OCI-LY3 (cell line): Measurements from ENCODE around the gene KIF27.

Source experiments
- H2AFZ ChIP-seq: fragments of 200-600, 300-600 bp; shearing (Covaris generic); 2 replicates; pipeline ENCODE4 v1.6.0; 2014; ENCODE audit warnings: antibody characterized with exemption, low read depth, low read length
- H3K27ac ChIP-seq: fragments of 200-600, 300-600 bp; sonication (generic); 2 replicates; pipeline ENCODE4 v1.5.1; 2014; ENCODE audit warnings: mild to moderate bottlenecking, low read length, moderate library complexity, mixed read lengths
- H3K27me3 ChIP-seq: fragments of 200-600, 300-600 bp; sonication (generic); 2 replicates; pipeline ENCODE4 v1.6.1; 2014; ENCODE audit warnings: low read depth, low read length, mixed read lengths
- H3K36me3 ChIP-seq: fragments of 200-600, 300-600 bp; sonication (generic); replicated peaks from 2 replicates; pipeline ENCODE3; 2014; ENCODE audit warnings: low read depth, low read length, mixed read lengths
- H3K4me1 ChIP-seq: fragments of 300-600, 200-600 bp; sonication (generic); 2 replicates; pipeline ENCODE4 v1.6.1; 2014; ENCODE audit warnings: low read length, mixed read lengths
- H3K4me2 ChIP-seq: fragments of 200-600, 300-600 bp; sonication (generic); 2 replicates; pipeline ENCODE4 v1.6.1; 2014; ENCODE audit warnings: low read length, mixed read lengths
- H3K4me3 ChIP-seq: fragments of 300-600, 200-600 bp; sonication (generic); 2 replicates; pipeline ENCODE4 v1.5.1; 2014; ENCODE audit warnings: antibody characterized with exemption, mild to moderate bottlenecking, low read length, moderate library complexity
- H3K79me2 ChIP-seq: fragments of 300-600, 200-600 bp; shearing (Covaris generic); 2 replicates; pipeline ENCODE4 v1.6.1; 2014; ENCODE audit warnings: mild to moderate bottlenecking, low read length, mixed read lengths
- H3K9ac ChIP-seq: fragments of 300-600, 200-600 bp; shearing (Covaris generic); 2 replicates; pipeline ENCODE4 v1.6.0; 2014; ENCODE audit warnings: mild to moderate bottlenecking, low read length, moderate library complexity
- H3K9me3 ChIP-seq: fragments of 200-600, 300-600 bp; shearing (Covaris generic); 2 replicates; pipeline ENCODE4 v1.6.1; 2014; ENCODE audit warnings: low read length, mixed read lengths; ENCODE audit not compliant: insufficient read depth
- H4K20me1 ChIP-seq: fragments of 200-600, 300-600 bp; sonication (generic); 2 replicates; pipeline ENCODE4 v1.6.1; 2016; ENCODE audit warnings: low read length, mixed read lengths; ENCODE audit not compliant: insufficient read depth
- EZH2phosphoT487 ChIP-seq: fragments of 200-600 bp; shearing (Covaris generic); IDR thresholded peaks from 2 replicates; pipeline ENCODE4 v1.6.1; 2018; ENCODE audit warnings: antibody characterized with exemption, mixed run types, low read depth
- TF ChIP-seq, protein P1 (sequence below): fragments of 200-600, 300-600 bp; sonication (generic); IDR thresholded peaks from 2 replicates; pipeline ENCODE4 v1.5.1; 2014; ENCODE audit warnings: antibody characterized with exemption, low read length, low read depth

Gene KIF27

DNA sequence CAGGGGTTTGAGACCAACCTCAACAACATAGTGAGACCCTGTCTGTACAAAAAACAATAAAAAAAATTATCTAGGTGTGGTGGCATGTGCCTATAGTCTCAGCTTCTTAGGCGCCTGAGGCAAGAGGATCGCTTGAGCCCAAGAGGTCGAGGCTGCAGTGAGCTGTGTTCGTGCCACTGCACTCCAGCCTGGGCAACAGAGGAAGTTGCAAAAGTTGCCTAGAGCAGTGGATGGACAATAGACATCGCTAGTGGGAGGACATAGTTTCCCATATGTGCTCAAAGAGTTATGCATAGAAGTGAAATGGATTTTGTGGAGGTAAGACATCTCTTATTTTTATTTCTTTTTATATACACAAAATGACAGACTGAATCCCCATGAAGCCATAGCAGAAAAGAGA, 39.8 kb upstream of the KIF27 start:
- peaks cover 4% of the 10 kb centered on the region; the same call in 1 of the 2 replicates for H3K79me2 ChIP-seq
- H4K20me1 ChIP-seq, result peaks cover 6% of the 10 kb centered on the region; the same call in 1 of the 2 replicates
- TF ChIP-seq EZH2phosphoT487, result no peak
- TF ChIP-seq, protein P1, sequence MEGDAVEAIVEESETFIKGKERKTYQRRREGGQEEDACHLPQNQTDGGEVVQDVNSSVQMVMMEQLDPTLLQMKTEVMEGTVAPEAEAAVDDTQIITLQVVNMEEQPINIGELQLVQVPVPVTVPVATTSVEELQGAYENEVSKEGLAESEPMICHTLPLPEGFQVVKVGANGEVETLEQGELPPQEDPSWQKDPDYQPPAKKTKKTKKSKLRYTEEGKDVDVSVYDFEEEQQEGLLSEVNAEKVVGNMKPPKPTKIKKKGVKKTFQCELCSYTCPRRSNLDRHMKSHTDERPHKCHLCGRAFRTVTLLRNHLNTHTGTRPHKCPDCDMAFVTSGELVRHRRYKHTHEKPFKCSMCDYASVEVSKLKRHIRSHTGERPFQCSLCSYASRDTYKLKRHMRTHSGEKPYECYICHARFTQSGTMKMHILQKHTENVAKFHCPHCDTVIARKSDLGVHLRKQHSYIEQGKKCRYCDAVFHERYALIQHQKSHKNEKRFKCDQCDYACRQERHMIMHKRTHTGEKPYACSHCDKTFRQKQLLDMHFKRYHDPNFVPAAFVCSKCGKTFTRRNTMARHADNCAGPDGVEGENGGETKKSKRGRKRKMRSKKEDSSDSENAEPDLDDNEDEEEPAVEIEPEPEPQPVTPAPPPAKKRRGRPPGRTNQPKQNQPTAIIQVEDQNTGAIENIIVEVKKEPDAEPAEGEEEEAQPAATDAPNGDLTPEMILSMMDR, result no peak
- H3K4me2 ChIP-seq, result no peak overlapping the region
- H2AFZ ChIP-seq, result no peak overlapping the region
- H3K9ac ChIP-seq, result no peak overlapping the region
- H3K9me3 ChIP-seq, result no peaks in the 10 kb centered on the region
- H3K4me3 ChIP-seq, result no peak overlapping the region
- no peaks in the 10 kb centered on the region for H3K27me3 ChIP-seq
- peaks cover 4% of the 10 kb centered on the region; the same call in 1 of the 2 replicates for H3K4me1 ChIP-seq
- no peaks in the 10 kb centered on the region for H3K36me3 ChIP-seq
- no peak overlapping the region for H3K27ac ChIP-seq

DNA sequence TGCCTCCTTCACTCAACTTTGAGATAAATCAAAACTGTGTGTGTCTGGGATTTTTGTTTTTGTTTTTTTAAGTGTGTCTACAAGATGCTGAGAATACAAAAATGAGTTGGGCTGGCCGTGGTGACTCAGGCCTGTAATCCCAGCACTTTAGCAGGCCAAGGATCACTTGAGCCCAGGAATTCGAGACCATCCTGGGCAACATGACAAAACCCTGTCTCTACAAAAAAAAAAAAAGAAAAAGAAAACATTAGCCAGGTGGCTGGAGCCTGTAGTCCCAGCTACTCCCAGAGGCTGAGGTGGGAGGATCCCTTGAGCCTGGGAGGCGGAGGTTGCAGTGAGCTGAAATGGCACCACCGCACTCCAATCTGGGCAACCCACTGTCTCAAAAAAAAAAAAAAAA, 37.8 kb upstream of the KIF27 start:
- Histone ChIP-seq H3K4me1 (peaks cover 10% of the 10 kb centered on the region), H3K27ac (no peak overlapping the region), H3K9me3 (no peaks in the 10 kb centered on the region), H4K20me1 (no peaks in the 10 kb centered on the region), H3K27me3 (no peaks in the 10 kb centered on the region), H3K4me2 (no peak overlapping the region), H3K79me2 (peaks cover 12% of the 10 kb centered on the region; the same call in 1 of the 2 replicates), H3K36me3 (no peaks in the 10 kb centered on the region), H2AFZ (no peak overlapping the region), H3K9ac (no peak overlapping the region), H3K4me3 (no peak overlapping the region)
- TF ChIP-seq, protein P1, result no peak
- no peak for TF ChIP-seq EZH2phosphoT487

DNA sequence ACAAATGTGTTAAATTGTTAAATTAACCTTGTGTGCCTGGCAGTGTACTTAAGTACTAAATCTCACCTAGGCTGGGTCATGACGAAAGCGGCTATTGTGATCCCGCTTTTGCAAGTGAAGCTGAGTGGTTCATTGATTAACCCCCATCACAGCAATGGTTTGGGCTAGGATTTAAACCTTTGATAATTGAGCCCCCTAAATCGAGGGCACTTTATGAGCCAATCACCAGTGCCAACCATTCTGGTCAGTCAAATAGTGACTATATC, 35.9 kb upstream of the KIF27 start:
- Histone ChIP-seq H3K9ac (peak overlapping the region; percentile 90), H3K4me2 (peak overlapping the region; percentile 90), H3K27me3 (no peaks in the 10 kb centered on the region), H2AFZ (peak overlapping the region; percentile 86), H3K36me3 (peaks cover under 1% of the 10 kb centered on the region), H3K9me3 (no peaks in the 10 kb centered on the region), H4K20me1 (no peaks in the 10 kb centered on the region), H3K4me3 (peak overlapping the region; percentile 81), H3K4me1 (peaks cover 10% of the 10 kb centered on the region), H3K79me2 (peaks cover 12% of the 10 kb centered on the region; the same call in 1 of the 2 replicates), H3K27ac (peak overlapping the region; percentile 53)
- TF ChIP-seq, protein P1, result no peak
- no peak for TF ChIP-seq EZH2phosphoT487

- H3K27me3 ChIP-seq, result no peaks in the 10 kb centered on the region
- no peaks in the 10 kb centered on the region for H4K20me1 ChIP-seq
- H3K79me2 ChIP-seq, result peaks cover 12% of the 10 kb centered on the region; the same call in 1 of the 2 replicates
- H3K4me3 ChIP-seq, result peak overlapping the region; percentile 81
- TF ChIP-seq, protein P1, result no peak
- no peak for TF ChIP-seq EZH2phosphoT487
- H3K4me2 ChIP-seq, result peak overlapping the region; percentile 90
- H3K9ac ChIP-seq, result peak overlapping the region; percentile 90
- peak overlapping the region; percentile 86 for H2AFZ ChIP-seq
- peaks cover 3% of the 10 kb centered on the region for H3K36me3 ChIP-seq
- H3K9me3 ChIP-seq, result no peaks in the 10 kb centered on the region
- H3K4me1 ChIP-seq, result peaks cover 10% of the 10 kb centered on the region
- peak overlapping the region; percentile 53 for H3K27ac ChIP-seq
These were observed 35.4 kb upstream of the KIF27 start for GRCh38 chr9:83956436-83957247.
